Measurements from ENCODE around the gene CDC5L.
"Not testable (repeated sequence)": the region's sequence is repeated elsewhere in the genome, so short reads cannot be mapped to it uniquely, and the experiment has no call there.

The CDC5L gene

DNA sequence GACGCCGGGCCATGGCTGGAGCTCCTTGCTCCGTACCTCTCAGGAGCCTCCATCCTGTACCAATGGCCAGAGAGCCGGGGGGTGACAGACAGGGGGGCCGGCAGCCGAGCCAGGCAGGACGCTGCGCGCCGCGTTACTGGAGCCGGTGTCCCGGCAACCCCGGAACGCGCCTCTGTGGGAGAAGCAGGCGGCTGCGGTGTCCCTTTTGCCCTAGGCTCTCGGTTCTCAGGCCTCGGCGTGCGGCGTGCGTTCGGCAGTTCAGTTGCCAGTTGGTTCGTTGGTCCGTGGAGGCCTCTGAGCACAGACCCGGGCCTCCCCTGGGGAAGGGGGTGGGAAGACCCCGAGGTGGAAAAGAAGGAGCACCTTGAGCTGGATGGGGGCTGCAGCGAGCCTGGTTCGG is 45.0 kb upstream of the CDC5L start, which contains the start of gene SPATS1:
Gene SPATS1 (plus strand): TSS at position 162 of the 400 bp plus-strand sequence. CDS start 446 bp downstream, outside the sequence.
- Histone ChIP-seq H4K20me1 (ENCODE audit: insufficient read depth, low read length) (no peaks in the 10 kb centered on the region), H3K27ac (ENCODE audit: low read length) (no peak within 1 kb of the TSS), H3K4me1 (ENCODE audit: insufficient read depth, low read length) (no peaks in the 10 kb centered on the region), H3K4me3 (ENCODE audit: low read depth in 1 of 2, low read length in 2 of 2) (no peak within 1 kb of the TSS), H3K4me2 (ENCODE audit: insufficient read depth, low read length) (no peak within 1 kb of the TSS), H3K9ac (ENCODE audit: low read depth, low read length) (no peak within 1 kb of the TSS), H3K27me3 (ENCODE audit: insufficient read depth, low read length, poor library complexity) (peaks cover 30% of the 10 kb centered on the region), H3K36me3 (ENCODE audit: insufficient read depth, low read length) (no peaks in the 10 kb centered on the region), H3K9me3 (ENCODE audit: insufficient read depth, low read length, severe bottlenecking) (no peaks in the 10 kb centered on the region), H2AFZ (ENCODE audit: low read depth, low read length) (no peak within 1 kb of the TSS), H3K79me2 (ENCODE audit: insufficient read depth, low read length) (no peaks in the 10 kb centered on the region)
- no peak for ATAC-seq (ENCODE audit: insufficient read depth, low read depth)
- no peak for DNase-seq
- TF ChIP-seq, protein P1, sequence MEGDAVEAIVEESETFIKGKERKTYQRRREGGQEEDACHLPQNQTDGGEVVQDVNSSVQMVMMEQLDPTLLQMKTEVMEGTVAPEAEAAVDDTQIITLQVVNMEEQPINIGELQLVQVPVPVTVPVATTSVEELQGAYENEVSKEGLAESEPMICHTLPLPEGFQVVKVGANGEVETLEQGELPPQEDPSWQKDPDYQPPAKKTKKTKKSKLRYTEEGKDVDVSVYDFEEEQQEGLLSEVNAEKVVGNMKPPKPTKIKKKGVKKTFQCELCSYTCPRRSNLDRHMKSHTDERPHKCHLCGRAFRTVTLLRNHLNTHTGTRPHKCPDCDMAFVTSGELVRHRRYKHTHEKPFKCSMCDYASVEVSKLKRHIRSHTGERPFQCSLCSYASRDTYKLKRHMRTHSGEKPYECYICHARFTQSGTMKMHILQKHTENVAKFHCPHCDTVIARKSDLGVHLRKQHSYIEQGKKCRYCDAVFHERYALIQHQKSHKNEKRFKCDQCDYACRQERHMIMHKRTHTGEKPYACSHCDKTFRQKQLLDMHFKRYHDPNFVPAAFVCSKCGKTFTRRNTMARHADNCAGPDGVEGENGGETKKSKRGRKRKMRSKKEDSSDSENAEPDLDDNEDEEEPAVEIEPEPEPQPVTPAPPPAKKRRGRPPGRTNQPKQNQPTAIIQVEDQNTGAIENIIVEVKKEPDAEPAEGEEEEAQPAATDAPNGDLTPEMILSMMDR (IDR thresholded peaks at IDR 0.05; ENCODE audit: borderline replicate concordance, extremely low read depth, low read length, poor library complexity, severe bottlenecking) = no peak
- no peak for TF ChIP-seq EZH2 (IDR thresholded peaks at IDR 0.05; ENCODE audit: borderline replicate concordance, low read depth, low read length, severe bottlenecking)

DNA sequence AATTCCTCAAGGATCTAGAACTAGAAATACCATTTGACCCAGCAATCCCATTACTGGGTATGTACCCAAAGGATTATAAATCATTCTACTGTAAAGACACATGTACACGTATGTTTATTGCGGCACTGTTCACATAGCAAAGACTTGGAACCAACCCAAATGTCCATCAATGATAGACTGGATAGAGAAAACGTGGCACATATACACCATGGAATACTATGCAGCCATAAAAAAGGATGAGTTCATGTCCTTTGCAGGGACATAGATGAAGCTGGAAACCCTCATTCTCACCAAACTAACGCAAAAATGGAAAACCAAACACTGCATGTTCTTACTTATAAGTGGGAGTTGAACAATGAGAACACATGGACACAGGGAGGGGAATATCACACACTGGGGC is 40.7 kb upstream of the CDC5L start:
- H4K20me1 ChIP-seq (ENCODE audit: insufficient read depth, low read length); H3K4me3 ChIP-seq (ENCODE audit: low read depth in 1 of 2, low read length in 2 of 2); H3K27ac ChIP-seq (ENCODE audit: low read length); H3K9ac ChIP-seq (ENCODE audit: low read depth, low read length); DNase-seq; H3K36me3 ChIP-seq (ENCODE audit: insufficient read depth, low read length); H3K9me3 ChIP-seq (ENCODE audit: insufficient read depth, low read length, severe bottlenecking); ATAC-seq (ENCODE audit: insufficient read depth, low read depth); H2AFZ ChIP-seq (ENCODE audit: low read depth, low read length); H3K4me2 ChIP-seq (ENCODE audit: insufficient read depth, low read length); H3K4me1 ChIP-seq (ENCODE audit: insufficient read depth, low read length); H3K79me2 ChIP-seq (ENCODE audit: insufficient read depth, low read length): not testable (repeated sequence)
- H3K27me3 ChIP-seq (ENCODE audit: insufficient read depth, low read length, poor library complexity) = peaks cover 22% of the 10 kb centered on the region

DNA sequence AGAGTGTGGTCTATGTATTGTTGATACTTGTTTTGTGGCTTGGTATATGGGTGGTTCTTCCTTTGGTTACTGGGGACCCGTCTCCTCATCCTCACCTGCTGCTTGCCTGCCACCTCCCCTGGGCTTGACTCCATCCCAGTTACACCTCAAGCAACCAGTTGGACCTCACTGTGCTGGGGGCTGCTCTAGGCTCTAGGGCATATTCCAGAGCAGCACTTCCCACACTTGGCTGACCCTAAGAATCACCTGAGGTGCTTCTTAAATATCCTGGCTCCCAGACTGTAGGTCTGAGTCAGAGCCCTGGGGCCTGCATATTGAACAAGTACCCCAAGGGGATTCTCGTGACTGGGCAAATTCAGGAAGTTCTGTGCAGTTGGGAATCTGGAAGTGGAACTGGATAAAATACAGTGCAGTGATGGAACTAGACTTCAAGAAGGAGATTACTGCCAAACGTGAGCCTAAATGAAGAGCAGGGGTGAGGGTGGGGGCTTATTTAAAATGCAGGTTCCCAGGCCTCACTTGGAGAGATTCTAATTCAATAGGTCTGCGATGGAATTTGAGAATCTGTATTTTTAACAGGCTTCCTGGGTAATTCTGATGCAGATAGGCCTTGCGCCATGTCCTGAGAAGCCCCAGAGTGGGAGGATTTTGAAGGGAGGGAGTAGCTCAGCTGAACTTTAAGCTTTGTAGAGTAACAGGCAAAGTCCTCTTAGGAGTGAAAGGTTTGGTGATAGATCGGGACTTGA is 37.4 kb upstream of the CDC5L start:
- Histone ChIP-seq H3K27ac (ENCODE audit: low read length) (no peak overlapping the region), H3K36me3 (ENCODE audit: insufficient read depth, low read length) (no peaks in the 10 kb centered on the region)

DNA sequence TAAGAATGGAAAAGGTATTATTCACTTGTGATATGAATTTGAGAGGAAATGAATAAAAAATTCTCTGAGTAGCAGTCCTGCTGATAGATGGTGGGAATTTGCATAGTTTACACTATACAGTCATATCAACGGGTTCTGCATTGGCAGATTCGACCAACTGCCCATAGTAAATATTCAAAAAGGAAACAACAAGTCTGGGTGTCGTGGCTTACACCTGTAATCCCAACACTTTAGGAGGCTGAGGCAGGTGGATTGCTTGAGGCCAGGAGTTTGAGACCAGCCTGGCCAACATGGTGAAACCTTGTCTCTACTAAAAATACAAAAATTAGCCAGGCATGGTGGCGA is 36.9 kb upstream of the CDC5L start:
- H3K79me2 ChIP-seq (ENCODE audit: insufficient read depth, low read length); H3K9me3 ChIP-seq (ENCODE audit: insufficient read depth, low read length, severe bottlenecking); H3K4me3 ChIP-seq (ENCODE audit: low read depth in 1 of 2, low read length in 2 of 2); DNase-seq; H3K4me2 ChIP-seq (ENCODE audit: insufficient read depth, low read length); ATAC-seq (ENCODE audit: insufficient read depth, low read depth); H3K4me1 ChIP-seq (ENCODE audit: insufficient read depth, low read length); H3K36me3 ChIP-seq (ENCODE audit: insufficient read depth, low read length); H4K20me1 ChIP-seq (ENCODE audit: insufficient read depth, low read length); H3K27me3 ChIP-seq (ENCODE audit: insufficient read depth, low read length, poor library complexity); H3K27ac ChIP-seq (ENCODE audit: low read length); H2AFZ ChIP-seq (ENCODE audit: low read depth, low read length); H3K9ac ChIP-seq (ENCODE audit: low read depth, low read length): not testable (repeated sequence)

More for the DNA sequence above, 37.4 kb upstream of the CDC5L start:
- Histone ChIP-seq H3K4me1 (ENCODE audit: insufficient read depth, low read length) (no peaks in the 10 kb centered on the region), H2AFZ (ENCODE audit: low read depth, low read length) (no peak overlapping the region), H3K9me3 (ENCODE audit: insufficient read depth, low read length, severe bottlenecking) (no peaks in the 10 kb centered on the region), H3K27me3 (ENCODE audit: insufficient read depth, low read length, poor library complexity) (peaks cover 2% of the 10 kb centered on the region), H3K4me2 (ENCODE audit: insufficient read depth, low read length) (no peak overlapping the region), H4K20me1 (ENCODE audit: insufficient read depth, low read length) (no peaks in the 10 kb centered on the region), H3K4me3 (ENCODE audit: low read depth in 1 of 2, low read length in 2 of 2) (no peak overlapping the region), H3K9ac (ENCODE audit: low read depth, low read length) (no peak overlapping the region), H3K79me2 (ENCODE audit: insufficient read depth, low read length) (no peaks in the 10 kb centered on the region)
- TF ChIP-seq EZH2 (IDR thresholded peaks at IDR 0.05; ENCODE audit: borderline replicate concordance, low read depth, low read length, severe bottlenecking) = no peak
- DNase-seq = no peak
- no peak for ATAC-seq (ENCODE audit: insufficient read depth, low read depth)

DNA sequence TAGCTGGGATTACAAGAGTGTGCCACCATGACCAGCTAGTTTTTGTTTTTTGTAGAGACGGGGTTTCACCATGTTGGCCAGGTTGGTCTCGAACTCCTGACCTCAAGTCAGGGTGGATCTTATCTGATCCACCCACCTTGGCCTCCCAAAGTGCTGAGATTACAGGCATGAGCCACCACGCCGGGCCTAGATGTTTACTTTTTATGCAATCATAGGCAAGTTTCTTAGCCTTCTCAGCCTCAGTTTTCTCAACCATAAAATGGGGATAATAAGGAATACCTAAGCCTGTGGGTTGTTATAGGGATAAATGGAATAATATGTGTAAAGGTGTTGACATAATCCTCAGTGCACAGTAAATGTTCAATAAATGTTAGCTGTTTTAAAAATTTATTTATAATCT is 35.2 kb upstream of the CDC5L start:
- no peaks in the 10 kb centered on the region for H3K9me3 ChIP-seq (ENCODE audit: insufficient read depth, low read length, severe bottlenecking)
- H3K36me3 ChIP-seq (ENCODE audit: insufficient read depth, low read length) = no peaks in the 10 kb centered on the region
- TF ChIP-seq, protein P1 (IDR thresholded peaks at IDR 0.05; ENCODE audit: borderline replicate concordance, extremely low read depth, low read length, poor library complexity, severe bottlenecking) = no peak
- no peak for TF ChIP-seq EZH2 (IDR thresholded peaks at IDR 0.05; ENCODE audit: borderline replicate concordance, low read depth, low read length, severe bottlenecking)
- DNase-seq (no peak), ATAC-seq (ENCODE audit: insufficient read depth, low read depth) (no peak)
- H3K4me1 ChIP-seq (ENCODE audit: insufficient read depth, low read length) = no peaks in the 10 kb centered on the region
- no peak overlapping the region for H2AFZ ChIP-seq (ENCODE audit: low read depth, low read length)
- no peak overlapping the region for H3K4me2 ChIP-seq (ENCODE audit: insufficient read depth, low read length)
- no peak overlapping the region for H3K27ac ChIP-seq (ENCODE audit: low read length)
- H3K9ac ChIP-seq (ENCODE audit: low read depth, low read length) = no peak overlapping the region
- H4K20me1 ChIP-seq (ENCODE audit: insufficient read depth, low read length) = no peaks in the 10 kb centered on the region
- H3K4me3 ChIP-seq (ENCODE audit: low read depth in 1 of 2, low read length in 2 of 2) = no peak overlapping the region
- peaks cover 5% of the 10 kb centered on the region for H3K27me3 ChIP-seq (ENCODE audit: insufficient read depth, low read length, poor library complexity)
- no peaks in the 10 kb centered on the region for H3K79me2 ChIP-seq (ENCODE audit: insufficient read depth, low read length)

Data from DND-41 (cell line).